HepG2 (cell line): ENCODE results near the gene POLR3H. TPM values are rescaled to one million over a fixed set of nuclear protein-coding genes. Genes with fewer than 3 reads are reported as not detected.

ENCODE experiments used
- ATAC-seq: fragments of 200-7000 bp; cut with Tn5 transposase; 3 replicates; pipeline ENCODE4 v1.9.1; 2020; ENCODE audit warnings: mild to moderate bottlenecking, moderate library complexity
- BruUV-seq: library from RNA; stranded (reverse); fragments of 400-500 nt; replicated peaks from 2 replicates; lab custom pipeline; 2021; lab: Mats Ljungman, UMichigan
- CTCF ChIA-PET: fragments of 300-600 bp; formaldehyde crosslinking; extraction: SDS; loops from one replicate; lab custom pipeline; 2021; ENCODE audit warnings: low total read pairs, inconsistent platforms, low intra/inter-chr PET ratio; lab: Yijun Ruan, JAX
- POLR2A ChIA-PET: fragments of 350-600 bp; sonication (Branson Sonifier 250); formaldehyde crosslinking; loops from one replicate; lab custom pipeline; 2020; ENCODE audit warnings: antibody characterized with exemption, inconsistent platforms; lab: Yijun Ruan, JAX
- DNase-seq: peaks from one replicate; pipeline ENCODE4 v3.0.0-alpha.2; 2015; ENCODE audit warnings: low spot score
- FAIRE-seq: peaks from 3 replicates; lab custom pipeline; 2011; peaks lifted over from hg19 to GRCh38; lab: Jason Lieb, UNC
- H2AFZ ChIP-seq: one replicate; pipeline ENCODE4 v1.6.1; 2011; ENCODE audit warnings: low read length, inconsistent platforms
- H3K27ac ChIP-seq: fragments of 300-600 bp; 3 replicates; pipeline ENCODE4 v1.8.0; 2011; ENCODE audit warnings: mixed run types, mild to moderate bottlenecking, mixed read lengths, low read length, inconsistent platforms; ENCODE audit not compliant: insufficient read depth; ENCODE audit errors: extremely low read length
- H3K27me3 ChIP-seq, 2 experiments: fragments of 200-600 bp in 1 of 2; 2 replicates in 1 of 2; 3 replicates in 1 of 2; pipeline versions ENCODE4 v1.6.0 to v1.8.0; 2011; ENCODE audit warnings: low read length in 2 of 2, mild to moderate bottlenecking in 2 of 2, moderate library complexity in 2 of 2, inconsistent platforms in 1 of 2; ENCODE audit not compliant: insufficient read depth in 2 of 2, control insufficient read depth in 1 of 2
- H3K36me3 ChIP-seq, 2 experiments: fragments of 200-600 bp in 1 of 2; replicated peaks in 1 of 2; 2 replicates in 1 of 2; 3 replicates in 1 of 2; pipeline versions ENCODE4 v1.5.1 to v1.8.0; 2011; ENCODE audit warnings: low read length in 2 of 2, inconsistent platforms in 1 of 2; ENCODE audit not compliant: insufficient read depth in 2 of 2, control insufficient read depth in 1 of 2
- H3K4me1 ChIP-seq: 2 replicates; pipeline ENCODE4 v1.5.1; 2012; ENCODE audit warnings: low read length, inconsistent platforms; ENCODE audit not compliant: insufficient read depth
- H3K4me2 ChIP-seq: 2 replicates; pipeline ENCODE4 v1.6.0; 2011; ENCODE audit warnings: low read depth, low read length, inconsistent platforms
- H3K4me3 ChIP-seq, 3 experiments: fragments of 200-600 bp in 1 of 3; sonication (generic), shearing (Covaris generic) in 1 of 3; replicated peaks in 1 of 3; 2 replicates each; pipeline ENCODE4 v1.5.1; 2011 to 2016; ENCODE audit warnings: low read length in 3 of 3, inconsistent platforms in 2 of 3, low read depth in 2 of 3, mild to moderate bottlenecking in 2 of 3, control low read depth in 1 of 3, mixed read lengths in 1 of 3; ENCODE audit not compliant: insufficient read depth in 1 of 3
- H3K79me2 ChIP-seq: one replicate; pipeline ENCODE4 v1.6.1; 2011; ENCODE audit warnings: low read length, inconsistent platforms; ENCODE audit not compliant: insufficient read depth
- H3K9ac ChIP-seq: 2 replicates; pipeline ENCODE4 v1.6.0; 2011; ENCODE audit warnings: mild to moderate bottlenecking, low read depth, low read length, inconsistent platforms; ENCODE audit not compliant: insufficient read depth
- H3K9me3 ChIP-seq: 2 replicates; pipeline ENCODE4 v1.5.1; 2012; ENCODE audit warnings: mild to moderate bottlenecking, low read length
- H4K20me1 ChIP-seq: 2 replicates; pipeline ENCODE4 v1.6.0; 2011; ENCODE audit warnings: inconsistent platforms, mild to moderate bottlenecking, low read length, moderate library complexity; ENCODE audit not compliant: insufficient read depth
- AGO1 ChIP-seq: fragments of 200-400 bp; formaldehyde crosslinking; IDR thresholded peaks from 2 replicates; pipeline ENCODE4 v1.6.1; 2017; ENCODE audit warnings: mild to moderate bottlenecking, low read depth, low read length, moderate library complexity; ENCODE audit not compliant: poor library complexity, severe bottlenecking
- AGO2 ChIP-seq: fragments of 200-400 bp; formaldehyde crosslinking; optimal IDR thresholded peaks from 2 replicates; pipeline ENCODE3; 2017; ENCODE audit warnings: mild to moderate bottlenecking, low read depth, low read length, moderate library complexity
- ATF6 ChIP-seq: sonication (generic); formaldehyde crosslinking; conservative IDR thresholded peaks from 2 replicates; pipeline ENCODE4 v1.4.0; 2020; ENCODE audit warnings: missing genetic modification reagents
- KAT7 ChIP-seq: IDR thresholded peaks from 2 replicates; pipeline ENCODE4 v1.6.1; 2018; ENCODE audit warnings: borderline replicate concordance, missing compliant biosample characterization
- KDM6A ChIP-seq: IDR thresholded peaks from 2 replicates; pipeline ENCODE4 v1.6.1; 2016; ENCODE audit warnings: low read depth
- MTA1 ChIP-seq: sonication (generic); formaldehyde crosslinking; IDR thresholded peaks from 2 replicates; pipeline ENCODE4 v1.4.0; 2020; ENCODE audit warnings: missing genetic modification reagents, mild to moderate bottlenecking, borderline replicate concordance
- NR2C2 ChIP-seq: sonication (generic); formaldehyde crosslinking; IDR thresholded peaks from 2 replicates; pipeline ENCODE4 v1.4.0; 2020; ENCODE audit warnings: missing genetic modification reagents, mild to moderate bottlenecking, moderate library complexity, borderline replicate concordance
- NR2F6 ChIP-seq, 2 experiments: IDR thresholded peaks; 2 replicates each; pipeline ENCODE4 v1.6.1; 2016; ENCODE audit warnings: antibody characterized with exemption in 1 of 2, mild to moderate bottlenecking in 1 of 2
- POLR2G ChIP-seq: fragments of 200-400 bp; formaldehyde crosslinking; IDR thresholded peaks from 2 replicates; pipeline ENCODE4 v1.6.1; 2018; ENCODE audit warnings: mild to moderate bottlenecking, low read depth, low read length, moderate library complexity
- PRMT3 ChIP-seq: sonication (generic); formaldehyde crosslinking; IDR thresholded peaks from 2 replicates; pipeline ENCODE4 v1.8.1; 2022; ENCODE audit warnings: low read depth, mild to moderate bottlenecking, moderate library complexity, missing genetic modification reagents, borderline replicate concordance
- RBM22 ChIP-seq: fragments of 200-400 bp; formaldehyde crosslinking; optimal IDR thresholded peaks from 2 replicates; pipeline ENCODE3; 2017; ENCODE audit warnings: mild to moderate bottlenecking, low read length, moderate library complexity
- RFX3 ChIP-seq: IDR thresholded peaks from 2 replicates; pipeline ENCODE4 v1.6.1; 2016; ENCODE audit warnings: missing biosample characterization, missing genetic modification reagents
- SALL2 ChIP-seq: sonication (generic); formaldehyde crosslinking; IDR thresholded peaks from 2 replicates; pipeline ENCODE4 v1.8.1; 2023; ENCODE audit warnings: mild to moderate bottlenecking, missing genetic modification reagents, inconsistent platforms
- SRF ChIP-seq: IDR thresholded peaks from 2 replicates; pipeline ENCODE4 v1.6.1; 2011; ENCODE audit warnings: mild to moderate bottlenecking, low read depth, low read length, moderate library complexity
- ZFP62 ChIP-seq: sonication (generic); formaldehyde crosslinking; IDR thresholded peaks from 2 replicates; pipeline ENCODE4 v1.4.0; 2020; ENCODE audit warnings: missing genetic modification reagents
- ZNF160 ChIP-seq: sonication (generic); formaldehyde crosslinking; IDR thresholded peaks from 2 replicates; pipeline ENCODE4 v1.8.0; 2022; ENCODE audit warnings: mild to moderate bottlenecking, inconsistent platforms, missing genetic modification reagents
- ZNF513 ChIP-seq: sonication (generic); formaldehyde crosslinking; conservative IDR thresholded peaks from 2 replicates; pipeline ENCODE4 v1.5.0; 2020; ENCODE audit warnings: missing genetic modification reagents
- ZNF564 ChIP-seq: sonication (generic); formaldehyde crosslinking; IDR thresholded peaks from 2 replicates; pipeline ENCODE4 v1.8.1; 2023; ENCODE audit warnings: mild to moderate bottlenecking, missing genetic modification reagents
- ZNF577 ChIP-seq: sonication (generic); formaldehyde crosslinking; IDR thresholded peaks from 2 replicates; pipeline ENCODE4 v1.4.0; 2020; ENCODE audit warnings: mild to moderate bottlenecking, low read depth, missing genetic modification reagents, borderline replicate concordance
- ZNF720 ChIP-seq: sonication (generic); formaldehyde crosslinking; IDR thresholded peaks from 2 replicates; pipeline ENCODE4 v1.4.0; 2020; ENCODE audit warnings: missing genetic modification reagents
- WGBS: methylation state at CpG from one replicate; pipeline ENCODE4 v1.1.6; 2017; ENCODE audit warnings: low lambda C conversion rate; 5-methylcytosine and 5-hydroxymethylcytosine counted together
- in situ Hi-C: cut with HindIII; loops from 2 replicates; pipeline ENCODE4 v1.10.0; 2017; ENCODE audit warnings: low pct_unique_long_range_greater_than_20kb; ENCODE audit not compliant: extremely low pct_ligation_motif_present
- intact Hi-C: fragments of 100-400 bp; cut with micrococcal nuclease; formaldehyde crosslinking; loops from one replicate; pipeline ENCODE4 v1.10.0; 2022; ENCODE audit not compliant: unreplicated experiment
- polyA plus RNA-seq, 8 experiments: library from polyadenylated mRNA; depleted of rRNA in 3 of 8; stranded (reverse) in 7 of 8; unstranded in 1 of 8; fragments of >200 nt; fragmentation: Illumina TruSeq in 4 of 8; extraction: Trizol in 4 of 8; gene quantifications; 2 replicates each; pipeline versions ENCODE4 v1.2.1 to v1.2.3, GENCODE V29; 2011 to 2016; ENCODE audit warnings: low read depth in 4 of 8, missing spikeins in 1 of 8, mixed read lengths in 1 of 8; ENCODE audit not compliant: insufficient read depth in 1 of 8
- total RNA-seq, 5 experiments: library from RNA; depleted of rRNA; stranded (reverse); fragments of >200 nt; fragmentation: Illumina TruSeq; extraction: Trizol; gene quantifications; 2 replicates each; pipeline ENCODE4 v1.2.3, GENCODE V29; 2016; ENCODE audit warnings: low read depth in 1 of 5

POLR3H gene
- total and polyA plus RNA-seq, 2 of the 13 experiments (the other 11 are each of a cell fraction or from before 2014, with no cell fraction given) = 10.3 to 28.6 TPM

- TF ChIP-seq NR2C2 (CRISPR knock-in tag) (no peak), MTA1 (0 out of 2 replicates have a peak, but pooled peaks have one; percentile 9), SRF (no peak), KDM6A (CRISPR knock-in tag) (no peak), SALL2 (CRISPR knock-in tag) (no peak)
Measured at GRCh38 chr22:41524251-41524661, 20.0 kb downstream of the POLR3H start (continued).

DNA sequence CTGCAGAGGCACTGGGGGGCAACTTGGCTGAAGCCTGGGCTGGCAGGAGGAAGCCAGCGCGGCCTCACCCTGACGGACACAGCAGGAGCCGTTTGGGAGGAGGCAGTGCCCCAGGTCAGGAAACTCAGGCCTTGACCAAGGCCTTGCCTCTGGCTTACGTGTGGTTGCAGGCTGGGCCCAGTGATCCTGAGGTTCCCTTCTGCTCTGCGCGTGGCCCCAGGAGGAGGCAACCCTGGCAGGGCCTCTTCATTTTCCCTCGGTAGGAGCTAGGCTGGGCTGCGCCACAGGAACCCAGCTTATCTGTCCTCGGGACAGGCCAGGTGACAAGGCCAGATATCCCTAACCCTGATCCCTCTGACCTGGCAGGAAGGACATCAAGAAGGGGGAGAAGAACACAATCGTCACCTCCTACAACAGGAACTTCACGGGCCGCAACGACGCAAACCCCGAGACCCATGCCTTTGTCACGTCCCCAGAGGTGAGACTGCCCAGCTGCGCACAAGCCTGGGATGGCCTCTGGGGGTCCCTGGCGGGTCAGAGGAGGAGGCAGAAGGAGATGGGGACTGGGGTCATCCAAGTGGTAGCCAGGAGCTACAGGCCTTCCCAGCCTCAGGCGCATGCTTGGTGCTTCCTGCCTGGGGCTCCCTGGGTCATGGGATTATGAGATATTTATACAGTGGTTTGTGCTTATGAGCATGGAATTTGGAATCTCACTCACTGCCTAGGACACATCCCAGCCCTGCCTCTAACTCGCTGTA is 20.6 kb downstream of the POLR3H start:
- H4K20me1 ChIP-seq = 0 out of 2 replicates have a peak, but pooled peaks cover 3% of the 10 kb centered on the region
- FAIRE-seq = no peak
- H3K4me1 ChIP-seq = peaks cover 44% of the 10 kb centered on the region
- intact Hi-C loops (no loop called here), in situ Hi-C loops (no loop called here)
- TF ChIP-seq ZNF564 (CRISPR knock-in tag) (no peak), NR2F6 (IDR thresholded peaks at IDR 0.05) (no peak), NR2F6 (CRISPR knock-in tag; IDR thresholded peaks at IDR 0.05) (no peak), AGO1 (peak; percentile 91), ZNF577 (no peak), RBM22 (peak; percentile 80), ZFP62 (no peak), AGO2 (peak; percentile 71), RFX3 (CRISPR knock-in tag) (no peak), PRMT3 (CRISPR knock-in tag) (no peak), KAT7 (CRISPR knock-in tag) (no peak), ZNF720 (CRISPR knock-in tag) (no peak), ZNF160 (CRISPR knock-in tag) (no peak), ATF6 (CRISPR knock-in tag) (no peak), POLR2G (peak; percentile 44), ZNF513 (no peak)
- H3K4me3 ChIP-seq = no peak overlapping the region
- BruUV-seq = no TSS peak
- H3K9ac ChIP-seq = peak overlapping the region; percentile 6; the same call in 1 of the 2 replicates
- WGBS = 89% methylated on average over 5 of the region's 21 CpGs
- no peak overlapping the region for H3K4me2 ChIP-seq
- ChIA-PET CTCF (no interaction called here), POLR2A (no interaction called here)
- no peaks in the 10 kb centered on the region for H3K79me2 ChIP-seq
- DNase-seq = no peak
- H2AFZ ChIP-seq = no peak overlapping the region
- peaks cover 19 to 47% of the 10 kb centered on the region in 2 experiments for H3K36me3 ChIP-seq
- no peaks in the 10 kb centered on the region for H3K9me3 ChIP-seq
- ATAC-seq = 0 out of 3 replicates have a peak, but pooled peaks have one; percentile 2
- H3K27me3 ChIP-seq = no peaks in the 10 kb centered on the region
- no peak overlapping the region for H3K27ac ChIP-seq
